ENCODE data around the gene UGT2B7. TPM values are rescaled to one million over a fixed set of nuclear protein-coding genes. Genes with fewer than 3 reads are reported as not detected.
A peak's percentile ranks its signal among the peaks of the same experiment; 100 is the strongest.
"Not testable (repeated sequence)": the region's sequence is repeated elsewhere in the genome, so short reads cannot be mapped to it uniquely, and the experiment has no call there.

The UGT2B7 gene
- total and polyA plus RNA-seq, 2 of the 13 experiments (the other 11 are each of a cell fraction or from before 2014, with no cell fraction given): 26.8 to 41.8 TPM

GRCh38 chr4:69102668-69103067 lies 6.4 kb downstream of the UGT2B7 start (continued):
- TF ChIP-seq ZNF646 (CRISPR knock-in tag; IDR thresholded peaks at IDR 0.05): peak; percentile 33; the same call in 1 of the 2 replicates
- peak; percentile 69 for TF ChIP-seq DMAP1 (CRISPR knock-in tag; IDR thresholded peaks at IDR 0.05)
- peak; percentile 74; the same call in 1 of the 2 replicates for TF ChIP-seq TBX2 (CRISPR knock-in tag; IDR thresholded peaks at IDR 0.05; ENCODE audit: borderline replicate concordance)
- TF ChIP-seq HMG20B (CRISPR knock-in tag; conservative IDR thresholded peaks at IDR 0.05): 0 out of 2 replicates have a peak, but pooled peaks have one; percentile 34
- 0 out of 2 replicates have a peak, but pooled peaks have one; percentile 48 for TF ChIP-seq ZNF24 (IDR thresholded peaks at IDR 0.05)
- peak; percentile 43; the same call in 1 of the 2 replicates for TF ChIP-seq JUND (CRISPR knock-in tag; IDR thresholded peaks at IDR 0.05)
- 0 out of 2 replicates have a peak, but pooled peaks have one; percentile 32 for TF ChIP-seq NKX3-1 (CRISPR knock-in tag; IDR thresholded peaks at IDR 0.05)
- not testable (repeated sequence) for TF ChIP-seq FOXA1 (IDR thresholded peaks at IDR 0.05)
- peak; percentile 55; the same call in 1 of the 2 replicates for TF ChIP-seq FOXA1 (CRISPR knock-in tag; IDR thresholded peaks at IDR 0.05)
- TF ChIP-seq HMG20A (CRISPR knock-in tag; IDR thresholded peaks at IDR 0.05; ENCODE audit: borderline replicate concordance): peak; percentile 84; the same call in 1 of the 2 replicates
- peak; percentile 68; the same call in 1 of the 2 replicates for TF ChIP-seq DPF2 (CRISPR knock-in tag; IDR thresholded peaks at IDR 0.05; ENCODE audit: borderline replicate concordance, low read depth)
- peak in 1 of 2 experiments; percentile 93; a peak in 2 of 4 replicates for TF ChIP-seq EP300 (IDR thresholded peaks at IDR 0.05; ENCODE audit: low read depth in 2 of 2, low read length in 2 of 2)
- TF ChIP-seq EP300 (CRISPR knock-in tag; IDR thresholded peaks at IDR 0.05; ENCODE audit: borderline replicate concordance): peak; percentile 81
- TF ChIP-seq HDAC1 (CRISPR knock-in tag; IDR thresholded peaks at IDR 0.05): peak; percentile 46; the same call in 1 of the 2 replicates
- peak; percentile 96 for TF ChIP-seq GATAD2A (CRISPR knock-in tag; IDR thresholded peaks at IDR 0.05)
- peak; percentile 75; the same call in 1 of the 2 replicates for TF ChIP-seq ZNF792 (CRISPR knock-in tag; IDR thresholded peaks at IDR 0.05)
- TF ChIP-seq ZNF264 (CRISPR knock-in tag; IDR thresholded peaks at IDR 0.05): peak; percentile 50; the same call in 1 of the 2 replicates
- peak; percentile 48; the same call in 1 of the 2 replicates for TF ChIP-seq ZNF878 (CRISPR knock-in tag; IDR thresholded peaks at IDR 0.05)
- TF ChIP-seq GATAD1 (CRISPR knock-in tag; IDR thresholded peaks at IDR 0.05): peak; percentile 31; the same call in 1 of the 2 replicates
- TF ChIP-seq ZBTB43 (CRISPR knock-in tag; conservative IDR thresholded peaks at IDR 0.05): peak; percentile 91
